COR-L47 (cell line): ENCODE results near the gene LOC128125822.
"Not testable (repeated sequence)": the region's sequence is repeated elsewhere in the genome, so short reads cannot be mapped to it uniquely, and the experiment has no call there.

Source experiments
- DNase-seq: peaks from one replicate; lab custom pipeline; 2025; lab: John Stamatoyannopoulos, UW

Gene LOC128125822

GRCh38 chr6:63582579-63583231 lies 10.4 kb downstream of the LOC128125822 start:
- no peak for DNase-seq

GRCh38 chr6:63584125-63584514 lies 11.8 kb downstream of the LOC128125822 start:
- no peak for DNase-seq

GRCh38 chr6:63584566-63584965 lies 12.3 kb downstream of the LOC128125822 start:
- DNase-seq: no peak

- DNase-seq: not testable (repeated sequence)
Observed at GRCh38 chr6:63585652-63586051, 13.4 kb downstream of the LOC128125822 start.

- no peak for DNase-seq
Observed at GRCh38 chr6:63589952-63590411, 17.7 kb downstream of the LOC128125822 start.

GRCh38 chr6:63592886-63593285 lies 20.6 kb downstream of the LOC128125822 start:
- no peak for DNase-seq

- DNase-seq: no peak
Observed at GRCh38 chr6:63597141-63598048, 25.1 kb downstream of the LOC128125822 start.

- DNase-seq: peak; percentile 58
Observed at GRCh38 chr6:63598049-63599036, 26.1 kb downstream of the LOC128125822 start.

- DNase-seq: no peak
Observed at GRCh38 chr6:63599243-63599642, 27.0 kb downstream of the LOC128125822 start.

GRCh38 chr6:63600136-63600535 lies 27.9 kb downstream of the LOC128125822 start:
- no peak for DNase-seq

- DNase-seq: no peak
Observed at GRCh38 chr6:63609231-63609630, 37.0 kb downstream of the LOC128125822 start.

- no peak for DNase-seq
Observed at GRCh38 chr6:63610944-63611343, 38.7 kb downstream of the LOC128125822 start.

- DNase-seq: no peak
Observed at GRCh38 chr6:63611560-63611959, 39.3 kb downstream of the LOC128125822 start.

- no peak for DNase-seq
Observed at GRCh38 chr6:63615590-63615989, 43.3 kb downstream of the LOC128125822 start.
